HG03469 (cell line): Measurements from ENCODE around the gene MEIS1.

Experiments used
- ATAC-seq: cut with Tn5 transposase; IDR thresholded peaks from one replicate; pipeline ENCODE4 v1.9.1; 2021; ENCODE audit warnings: mild to moderate bottlenecking, moderate library complexity, moderate number of reproducible peaks; ENCODE audit not compliant: unreplicated experiment

Gene MEIS1

DNA sequence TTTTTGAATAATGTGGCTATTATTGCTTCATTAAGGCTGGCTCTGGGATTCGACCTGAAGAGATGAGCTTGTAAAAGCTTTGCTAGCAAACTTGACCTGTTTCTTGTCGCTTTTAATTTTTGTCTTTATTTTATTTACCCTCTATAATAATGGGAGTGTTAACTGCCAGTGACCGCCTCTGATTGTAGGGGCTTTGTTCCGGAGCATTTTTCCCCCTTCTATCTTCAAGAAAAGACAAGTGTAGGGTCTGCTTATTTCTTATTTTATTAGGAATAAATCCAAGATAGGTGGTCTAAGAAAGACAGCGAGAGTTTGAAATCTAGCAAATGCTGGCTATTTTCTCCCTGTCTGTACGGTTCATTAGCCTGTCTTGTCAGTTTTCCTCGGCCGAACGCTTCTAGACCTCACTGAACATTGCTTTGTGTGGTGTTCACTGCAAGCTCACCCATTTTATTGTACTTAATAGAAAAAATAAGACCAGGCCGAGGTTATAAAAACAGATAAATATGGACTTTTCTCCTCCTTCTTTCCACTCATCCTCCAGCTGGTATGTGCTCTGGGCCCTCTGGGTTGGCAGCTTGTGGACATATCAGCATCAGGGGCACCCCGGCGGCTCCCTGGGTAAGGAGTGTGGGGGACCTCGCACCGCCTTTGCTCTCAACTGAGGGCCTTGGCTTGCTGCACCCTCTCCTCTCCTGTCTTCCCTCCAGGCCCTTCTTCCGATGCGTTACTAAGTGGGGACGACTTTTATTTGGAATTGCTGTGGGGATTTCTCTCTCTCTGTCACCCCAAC lies 8.5 kb downstream of the MEIS1 start:
- ATAC-seq = no peak

DNA sequence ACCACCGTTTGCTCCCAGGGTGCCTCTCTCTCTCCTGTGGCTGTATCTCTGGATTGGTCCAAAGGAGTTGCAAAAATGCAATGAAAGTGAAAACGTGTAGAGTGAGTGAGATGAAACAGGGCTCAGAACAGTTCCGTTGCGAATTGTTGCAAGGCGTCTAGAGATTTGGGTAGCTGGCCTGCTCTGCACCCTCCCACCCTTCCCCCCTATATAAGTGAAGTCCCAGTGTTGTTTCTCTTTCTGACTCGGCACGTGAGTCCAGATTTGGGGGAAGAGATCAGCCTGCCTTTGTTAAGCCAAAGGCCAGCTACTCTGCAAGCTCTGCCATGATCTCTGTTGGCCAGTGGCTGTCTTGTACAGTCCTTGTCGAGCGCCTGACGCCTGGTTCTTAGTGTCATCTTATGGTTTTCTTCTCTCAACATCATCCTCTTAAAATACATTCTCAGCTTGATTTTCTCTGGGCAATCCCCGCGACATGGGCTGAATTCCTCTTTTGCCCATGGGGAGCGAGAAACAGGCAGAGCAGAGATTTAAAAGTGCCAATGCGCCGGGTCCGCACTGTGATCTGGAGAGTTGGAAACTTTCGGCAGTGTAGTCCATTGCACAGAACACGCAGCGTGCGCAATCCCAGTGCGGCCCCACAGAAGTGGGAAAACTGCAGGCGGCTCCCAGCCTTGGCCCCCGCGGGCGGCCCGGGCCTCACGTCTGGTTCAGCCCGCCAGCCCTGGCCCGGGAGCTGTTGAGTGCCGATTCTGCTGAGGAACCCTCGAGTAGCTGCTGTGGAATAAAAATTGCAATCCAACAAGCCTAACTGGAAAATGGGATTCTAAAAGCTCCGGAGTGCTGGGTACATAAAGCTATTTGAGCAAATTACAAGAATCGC lies 9.3 kb downstream of the MEIS1 start:
- ATAC-seq = no peak

DNA sequence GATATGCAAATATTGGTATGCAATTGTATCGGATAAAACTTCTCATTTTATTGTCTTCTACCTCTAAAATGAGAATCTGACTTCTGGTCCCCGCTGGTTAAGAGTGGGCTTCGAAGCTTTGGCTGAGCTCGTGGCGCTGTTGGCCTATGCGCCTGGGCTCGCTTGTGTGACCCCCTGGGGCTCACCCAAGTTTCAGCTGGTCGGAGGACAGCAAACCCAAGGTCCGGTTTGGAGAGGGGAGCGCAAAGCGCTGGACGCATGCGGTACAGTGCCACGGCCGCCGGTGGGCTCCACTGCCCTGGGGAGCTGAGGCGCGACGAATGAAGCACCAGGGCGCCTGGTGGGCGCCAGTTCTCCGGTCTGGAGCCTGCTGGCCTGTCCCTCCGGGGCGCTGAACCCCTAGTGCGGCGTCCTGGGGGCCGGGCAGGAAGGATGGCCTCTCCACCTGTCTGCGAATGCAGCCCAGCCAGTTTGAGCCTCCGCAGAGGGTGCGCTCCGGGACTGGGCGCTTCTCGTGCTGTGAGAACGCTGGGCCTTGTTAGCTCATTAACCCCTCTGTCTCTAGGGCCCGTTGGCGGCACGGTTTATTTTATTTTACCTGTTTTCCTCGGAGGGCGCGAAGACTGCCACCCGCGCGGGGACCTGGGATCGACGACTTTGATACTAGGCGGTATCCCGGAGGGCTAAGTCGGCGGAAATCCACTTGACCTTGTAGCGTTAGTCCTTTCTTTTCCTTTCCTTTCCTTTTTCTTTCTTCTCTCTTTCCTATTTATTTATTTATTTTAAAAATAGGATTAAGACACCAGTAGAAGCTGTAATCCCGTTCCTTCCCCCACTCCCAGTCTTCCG lies 10.4 kb downstream of the MEIS1 start:
- ATAC-seq = no peak

DNA sequence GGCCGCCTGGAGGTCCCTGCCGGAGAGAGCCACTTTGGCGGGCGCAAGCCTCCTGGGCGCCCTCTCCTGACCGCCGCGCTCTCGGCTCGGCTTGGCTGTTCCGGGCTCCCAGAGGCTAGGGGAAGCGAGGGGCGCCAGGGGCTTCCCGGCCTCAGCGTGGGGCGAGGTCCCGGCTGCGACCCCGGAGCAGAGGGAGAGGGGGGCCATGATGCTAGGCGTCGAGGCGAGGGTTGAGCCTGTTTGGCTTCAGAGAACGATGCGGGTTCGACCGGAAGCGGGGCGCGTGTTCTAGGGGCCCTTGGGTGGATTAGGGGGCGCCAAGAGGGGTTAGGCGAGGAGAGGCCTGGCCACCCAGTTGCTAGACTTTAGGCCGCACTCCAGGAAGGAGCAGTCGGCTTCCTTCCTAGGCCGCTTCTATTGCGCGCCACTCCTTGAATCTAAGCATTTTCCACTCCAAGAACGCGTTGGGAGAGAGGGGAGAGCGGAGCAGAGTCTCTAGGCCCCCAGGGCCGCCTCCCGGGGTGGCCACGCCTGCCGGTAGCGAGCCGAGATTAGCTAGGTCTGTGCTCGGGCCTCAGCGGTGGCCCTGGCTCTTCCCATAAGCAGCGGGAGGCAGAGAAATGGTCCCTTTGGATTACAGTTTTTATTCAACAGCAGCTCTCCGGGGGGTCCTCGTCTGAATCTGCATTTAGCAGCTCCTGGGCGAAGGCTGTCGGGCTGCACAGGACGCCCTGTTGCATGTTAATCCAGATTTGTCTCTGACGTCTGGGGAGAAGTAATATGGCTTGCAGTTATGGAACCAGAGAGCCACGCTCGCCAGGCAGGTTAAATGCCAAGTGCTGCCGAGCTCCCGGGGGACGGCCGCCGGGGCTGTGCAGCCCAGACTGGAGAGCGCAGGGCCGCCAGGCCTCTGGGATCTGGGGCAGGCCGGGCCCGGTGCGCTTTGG lies 11.3 kb downstream of the MEIS1 start:
- ATAC-seq = no peak

DNA sequence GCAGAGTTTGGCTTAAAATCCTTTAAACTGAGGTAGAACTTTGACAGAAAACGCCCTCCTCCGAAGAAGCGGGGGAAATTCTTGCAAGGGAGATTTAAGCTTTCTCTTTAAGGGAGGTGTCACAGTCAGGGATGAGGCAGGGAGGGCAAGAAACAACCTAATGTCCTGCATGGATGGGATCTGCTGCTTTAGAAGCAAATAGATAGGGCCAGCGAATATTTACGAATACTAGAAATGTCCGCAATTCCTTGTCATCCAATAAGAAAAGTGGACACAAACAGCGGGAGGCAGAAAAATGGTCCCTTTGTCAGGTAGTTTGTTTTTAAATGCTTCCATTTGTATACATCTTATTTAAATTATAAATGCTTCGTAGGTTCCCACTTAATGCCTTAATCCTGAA lies 12.0 kb downstream of the MEIS1 start:
- ATAC-seq = no peak

GRCh38 chr2:66447677-66448076 lies 12.8 kb downstream of the MEIS1 start:
- no peak for ATAC-seq

DNA sequence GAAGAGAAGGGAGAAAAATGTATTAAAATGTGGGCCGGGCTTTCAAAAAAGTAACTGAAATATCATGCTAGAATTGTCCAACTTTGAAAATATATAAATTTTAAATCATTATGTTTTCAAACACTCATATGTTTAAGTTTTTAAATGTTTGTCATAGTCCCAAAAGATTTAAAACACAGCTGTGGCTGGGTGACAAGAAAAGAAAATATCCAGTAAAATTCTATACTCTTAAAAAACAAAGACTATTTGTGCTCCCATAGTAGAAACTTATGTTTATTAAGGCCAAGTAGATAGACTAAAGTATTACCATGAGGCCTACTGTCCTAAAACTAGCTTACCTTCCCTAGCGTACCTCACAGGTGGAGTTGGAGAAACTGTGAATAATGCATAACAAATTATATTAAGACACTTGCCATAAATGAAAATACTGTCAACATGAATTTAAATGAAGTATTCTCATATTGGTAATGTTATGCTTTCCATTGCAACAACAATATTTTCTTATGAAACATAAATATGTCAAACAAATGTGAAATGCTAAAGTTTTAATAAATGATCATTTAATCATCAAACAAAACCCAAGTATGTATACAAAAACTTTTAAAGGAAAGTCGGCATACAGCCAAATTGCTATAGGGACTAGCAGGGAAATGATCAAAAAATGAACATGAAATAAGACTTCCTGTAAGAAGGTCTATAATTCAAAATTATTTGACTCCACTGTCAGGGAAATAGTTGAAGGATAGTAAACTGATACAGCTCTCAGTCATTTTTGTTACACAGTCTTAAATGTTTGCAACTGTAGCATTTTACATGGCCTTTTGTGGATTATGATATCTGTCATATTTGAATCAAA lies 13.4 kb downstream of the MEIS1 start:
- ATAC-seq = no peak

DNA sequence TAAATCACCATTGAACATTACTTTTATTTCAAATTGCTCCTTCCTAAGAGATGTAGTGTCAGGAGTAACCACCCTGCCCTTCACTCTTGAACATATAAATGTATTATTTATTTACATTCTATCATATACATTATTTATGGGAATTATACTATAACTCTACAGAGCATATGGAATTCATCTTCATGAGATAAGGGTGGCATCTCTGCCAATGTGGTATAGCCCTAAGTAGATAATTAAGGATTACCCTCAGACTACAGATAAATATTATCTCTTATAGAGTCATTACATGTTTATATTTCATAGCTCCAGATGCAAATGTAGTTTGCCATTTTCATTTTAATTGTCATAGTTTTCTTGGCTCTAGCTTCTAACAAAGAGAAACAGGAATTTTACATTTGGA lies 17.3 kb downstream of the MEIS1 start:
- no peak for ATAC-seq

DNA sequence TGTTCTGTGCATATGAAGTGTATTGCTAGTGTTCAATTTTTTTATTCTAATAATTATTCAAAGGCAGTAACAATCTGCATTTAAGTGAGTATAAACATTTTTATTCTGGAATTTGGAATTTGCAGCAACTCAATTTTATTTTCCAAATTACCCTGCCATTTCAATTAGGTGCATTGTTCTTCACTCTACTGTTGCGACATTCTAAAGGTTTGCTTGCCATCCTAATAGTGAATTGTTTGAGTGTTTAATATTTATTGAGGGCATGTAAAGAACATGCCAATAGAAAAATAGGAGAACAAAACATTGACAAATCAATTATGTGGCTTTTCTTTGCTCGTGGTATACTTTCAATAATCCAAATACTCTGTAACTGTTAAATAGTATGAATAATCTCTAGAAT lies 18.0 kb downstream of the MEIS1 start:
- ATAC-seq = no peak

DNA sequence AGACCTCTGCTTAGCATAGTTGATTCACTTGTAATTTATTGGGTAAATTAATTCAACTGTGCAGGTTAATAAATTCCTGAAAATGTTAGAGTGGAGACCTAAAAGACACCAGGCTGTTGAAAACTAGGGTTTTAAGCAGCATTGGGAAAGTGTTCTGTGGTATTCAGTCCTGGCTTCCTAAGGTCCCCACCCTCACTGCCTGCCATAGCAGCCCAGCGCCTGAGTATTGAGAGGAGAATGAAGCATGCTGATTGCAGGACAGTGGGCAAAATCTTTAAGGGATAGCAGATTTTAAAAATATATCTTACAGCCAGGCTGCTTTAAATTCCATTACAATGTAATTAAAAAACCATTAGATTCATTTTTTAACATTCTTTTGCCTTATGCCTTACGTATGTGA lies 20.6 kb downstream of the MEIS1 start:
- ATAC-seq = no peak

DNA sequence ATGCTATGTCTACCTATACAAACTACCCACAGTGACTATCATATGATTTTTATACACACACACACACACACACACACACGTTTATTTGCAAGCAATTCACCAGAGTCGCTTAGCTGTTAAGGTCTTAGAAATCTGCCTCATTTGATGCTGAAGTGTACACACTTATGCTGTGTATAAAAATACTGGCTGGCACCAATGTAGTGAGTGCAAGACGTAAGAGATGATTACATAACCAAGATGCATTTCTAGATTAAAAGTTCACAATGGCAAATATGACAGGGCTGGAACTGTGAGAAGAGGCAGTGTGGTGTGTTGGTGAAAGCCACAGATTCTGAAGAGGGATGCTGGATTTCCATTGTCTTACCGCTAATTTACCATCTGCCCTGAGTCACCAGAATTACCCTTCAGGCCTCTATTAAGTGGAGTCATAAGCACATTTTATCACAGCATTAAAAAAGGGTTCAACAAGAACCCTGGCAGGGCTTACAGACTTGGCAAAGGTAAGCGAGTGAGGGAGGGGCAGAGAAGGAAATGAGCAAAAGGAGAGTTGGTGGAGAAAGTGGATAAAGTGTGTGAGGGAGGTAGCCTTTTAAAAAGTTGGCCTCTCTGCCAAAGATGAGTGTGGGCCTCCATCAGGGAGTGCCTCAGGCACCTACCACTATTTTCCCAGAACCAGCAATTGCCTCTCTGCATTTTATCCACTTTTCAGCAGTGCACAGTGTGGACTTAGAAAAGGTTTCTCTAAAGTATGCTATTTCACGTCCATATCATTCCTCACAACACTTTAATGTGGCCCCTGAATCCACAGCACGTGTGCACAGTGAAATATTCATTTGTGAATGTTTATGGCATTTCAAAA lies 21.5 kb downstream of the MEIS1 start:
- ATAC-seq = no peak

GRCh38 chr2:66457545-66457944 lies 22.6 kb downstream of the MEIS1 start:
- no peak for ATAC-seq

DNA sequence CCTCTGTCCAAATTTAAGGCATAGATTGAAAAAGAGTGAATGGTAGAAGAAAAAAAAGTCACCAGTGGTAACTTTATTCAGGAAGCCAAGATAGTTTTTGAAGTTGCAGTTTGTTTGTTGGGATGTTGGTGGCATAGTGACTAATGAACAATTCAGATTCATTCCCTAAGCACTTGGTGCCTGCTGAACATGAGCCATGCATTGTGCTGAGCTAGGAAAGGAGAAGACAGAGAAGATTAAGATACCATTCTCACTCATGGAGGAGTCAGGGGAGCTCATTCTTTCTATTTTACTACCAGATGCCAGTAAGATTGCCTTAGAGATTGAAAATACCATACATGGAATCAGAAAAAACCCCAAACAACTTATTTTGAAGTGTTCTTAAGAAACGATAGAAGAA lies 25.1 kb downstream of the MEIS1 start:
- ATAC-seq = no peak

DNA sequence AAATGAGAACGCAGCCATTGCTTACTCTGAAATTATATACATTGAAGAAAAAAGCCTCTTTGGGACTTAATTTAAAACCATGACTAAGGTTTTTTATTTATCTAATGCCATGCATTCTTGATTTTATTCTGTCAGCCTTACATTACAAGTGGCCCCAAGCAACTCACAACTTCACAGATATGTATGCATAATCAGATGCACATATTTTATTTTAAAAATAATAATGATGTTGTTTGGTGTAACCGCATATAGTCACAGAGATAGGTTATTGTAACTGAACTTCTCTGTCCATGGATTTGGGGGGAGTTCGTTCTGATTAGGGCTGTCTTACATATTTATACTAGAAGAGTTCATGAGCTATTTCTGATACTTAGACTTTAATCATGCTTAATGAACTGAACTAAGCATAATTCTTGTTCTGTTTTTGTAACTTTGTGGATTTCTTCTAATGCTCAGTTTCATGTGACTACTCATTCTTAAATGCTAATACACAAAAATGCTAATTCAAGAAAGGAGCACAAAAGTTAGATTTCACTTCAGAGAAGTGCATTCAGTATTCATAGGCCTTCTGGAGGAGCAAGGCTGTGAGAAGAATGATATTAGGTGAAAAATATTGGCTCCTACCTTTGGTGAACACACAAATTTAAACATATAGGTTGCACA lies 26.2 kb downstream of the MEIS1 start:
- no peak for ATAC-seq

DNA sequence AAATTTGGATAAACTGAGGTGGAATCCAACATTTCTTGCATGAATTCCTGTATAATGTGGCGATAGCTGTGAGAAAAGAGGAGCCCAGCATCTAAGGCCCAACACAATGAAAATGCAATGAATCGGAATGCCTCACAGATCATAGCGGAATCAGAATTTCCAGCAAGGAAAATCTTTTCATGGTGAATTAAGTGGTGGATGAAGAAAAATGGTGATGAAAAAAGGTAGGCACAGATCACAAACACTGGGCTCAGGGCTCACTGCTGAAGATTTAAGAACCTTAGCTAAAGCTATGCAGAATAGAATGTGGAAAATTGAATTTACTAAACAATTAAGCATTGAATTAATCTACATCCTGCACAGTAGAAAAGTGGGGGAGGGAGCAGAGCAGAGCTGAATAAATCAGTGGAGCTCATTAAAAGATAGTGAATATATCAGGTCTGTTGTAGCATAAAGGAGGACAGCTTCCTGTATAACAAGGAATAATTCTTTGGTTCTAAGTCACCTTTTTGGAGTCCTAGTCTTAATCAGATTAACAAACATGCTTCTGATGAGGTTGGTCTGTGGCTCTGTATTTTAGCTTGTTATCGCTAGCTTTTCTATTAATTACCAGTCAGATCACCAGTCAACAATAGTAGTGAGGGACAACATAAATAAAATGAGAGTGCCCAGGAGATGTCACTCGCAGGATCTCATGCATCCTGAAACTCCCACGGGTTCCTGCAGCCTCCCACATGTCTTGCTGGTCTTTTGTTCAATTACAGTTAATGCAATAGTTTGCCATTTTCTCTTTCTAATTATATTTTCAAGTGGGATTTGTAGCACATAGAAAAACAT lies 27.0 kb downstream of the MEIS1 start:
- ATAC-seq = no peak

- no peak for ATAC-seq
These were observed 27.5 kb downstream of the MEIS1 start for GRCh38 chr2:66462501-66462825.

DNA sequence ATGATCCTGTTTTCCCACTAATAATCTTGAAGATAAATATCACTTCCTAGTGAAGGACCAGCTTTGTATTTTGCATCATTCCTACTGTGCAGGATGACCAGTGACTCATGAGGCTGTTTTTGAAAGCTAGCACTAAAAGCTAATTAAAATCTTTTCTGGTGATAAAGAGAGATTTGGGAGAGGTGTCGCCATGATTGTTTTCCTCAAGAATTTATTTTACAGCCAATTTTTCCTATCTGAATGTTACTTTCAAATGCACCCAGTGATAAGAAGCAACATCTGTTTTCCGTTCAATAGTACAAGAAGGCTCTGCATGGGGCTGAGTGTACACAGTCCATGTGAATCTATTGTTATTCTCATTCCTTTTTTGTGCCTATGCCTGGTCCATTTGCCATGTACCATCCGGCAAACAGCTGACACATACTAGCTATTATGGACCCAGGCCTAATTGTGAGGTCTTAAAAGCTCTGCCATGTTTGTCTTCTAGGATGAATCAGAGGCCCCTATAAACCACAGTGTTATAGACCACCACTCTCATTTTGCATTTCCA lies 28.4 kb downstream of the MEIS1 start:
- ATAC-seq = no peak
